Measurements from ENCODE around the gene DYNC1I1.

The DYNC1I1 gene

GRCh38 chr7:95847061-95847460, 74.7 kb downstream of the DYNC1I1 start:
- DNase-seq (ENCODE audit: low spot score in 2 of 2), result no peak
- Histone ChIP-seq H3K4me3 (no peak overlapping the region), H3K4me1 (no peaks in the 10 kb centered on the region), H3K36me3 (replicated peaks) (no peaks in the 10 kb centered on the region), H3K9me3 (no peaks in the 10 kb centered on the region), H3K27me3 (ENCODE audit: low read depth) (no peaks in the 10 kb centered on the region)
- in situ Hi-C loops (cut with MboI; ENCODE audit: low sequenced_read_pairs), result no loop called here

GRCh38 chr7:95859429-95859828, 87.1 kb downstream of the DYNC1I1 start:
- no peaks in the 10 kb centered on the region for H3K27me3 ChIP-seq (ENCODE audit: low read depth)
- H3K4me1 ChIP-seq, result no peaks in the 10 kb centered on the region
- in situ Hi-C loops (cut with MboI; ENCODE audit: low sequenced_read_pairs), result loop anchor here (25.0 kb wide), 1 partner anchor 322 kb away; no protein-coding TSS in a partner anchor
- H3K4me3 ChIP-seq, result no peak overlapping the region
- DNase-seq (ENCODE audit: low spot score in 2 of 2), result no peak
- no peaks in the 10 kb centered on the region for H3K36me3 ChIP-seq (replicated peaks)
- H3K9me3 ChIP-seq, result no peaks in the 10 kb centered on the region

GRCh38 chr7:95861041-95861440, 88.7 kb downstream of the DYNC1I1 start:
- in situ Hi-C loops (cut with MboI; ENCODE audit: low sequenced_read_pairs), result loop anchor here (25.0 kb wide), 1 partner anchor 324 kb away; no protein-coding TSS in a partner anchor
- no peak overlapping the region for H3K4me3 ChIP-seq
- no peak for DNase-seq (ENCODE audit: low spot score in 2 of 2)

GRCh38 chr7:95863623-95864022, 91.3 kb downstream of the DYNC1I1 start:
- Histone ChIP-seq H3K4me1 (no peaks in the 10 kb centered on the region), H3K27me3 (ENCODE audit: low read depth) (no peaks in the 10 kb centered on the region), H3K4me3 (no peak overlapping the region), H3K36me3 (replicated peaks) (no peaks in the 10 kb centered on the region), H3K9me3 (no peaks in the 10 kb centered on the region)
- in situ Hi-C loops (cut with MboI; ENCODE audit: low sequenced_read_pairs), result loop anchor here (25.0 kb wide), 1 partner anchor 326 kb away; no protein-coding TSS in a partner anchor
- no peak for DNase-seq (ENCODE audit: low spot score in 2 of 2)

More at GRCh38 chr7:95861041-95861440, 88.7 kb downstream of the DYNC1I1 start:
- no peaks in the 10 kb centered on the region for H3K9me3 ChIP-seq
- H3K27me3 ChIP-seq (ENCODE audit: low read depth), result no peaks in the 10 kb centered on the region
- no peaks in the 10 kb centered on the region for H3K36me3 ChIP-seq (replicated peaks)
- no peaks in the 10 kb centered on the region for H3K4me1 ChIP-seq

- no peaks in the 10 kb centered on the region for H3K9me3 ChIP-seq
- no peaks in the 10 kb centered on the region for H3K36me3 ChIP-seq (replicated peaks)
- no peaks in the 10 kb centered on the region for H3K4me1 ChIP-seq
- no peak overlapping the region for H3K4me3 ChIP-seq
- H3K27me3 ChIP-seq (ENCODE audit: low read depth), result no peaks in the 10 kb centered on the region
- in situ Hi-C loops (cut with MboI; ENCODE audit: low sequenced_read_pairs), result loop anchor here (25.0 kb wide), 1 partner anchor 329 kb away; no protein-coding TSS in a partner anchor
- DNase-seq (ENCODE audit: low spot score in 2 of 2), result peak; percentile 41 to 49
These were observed 93.5 kb downstream of the DYNC1I1 start for GRCh38 chr7:95865716-95866371.

GRCh38 chr7:95867309-95867708, 95.0 kb downstream of the DYNC1I1 start:
- in situ Hi-C loops (cut with MboI; ENCODE audit: low sequenced_read_pairs), result loop anchor here (25.0 kb wide), 1 partner anchor 330 kb away; no protein-coding TSS in a partner anchor
- Histone ChIP-seq H3K27me3 (ENCODE audit: low read depth) (no peaks in the 10 kb centered on the region), H3K36me3 (replicated peaks) (no peaks in the 10 kb centered on the region), H3K4me1 (no peaks in the 10 kb centered on the region), H3K9me3 (no peaks in the 10 kb centered on the region), H3K4me3 (no peak overlapping the region)
- DNase-seq (ENCODE audit: low spot score in 2 of 2), result no peak

GRCh38 chr7:95871075-95871848, 98.9 kb downstream of the DYNC1I1 start:
- DNase-seq (ENCODE audit: low spot score in 2 of 2), result peak; percentile 64 to 67
- H3K9me3 ChIP-seq, result no peaks in the 10 kb centered on the region
- H3K27me3 ChIP-seq (ENCODE audit: low read depth), result no peaks in the 10 kb centered on the region
- in situ Hi-C loops (cut with MboI; ENCODE audit: low sequenced_read_pairs), result loop anchor here (5.0 to 25.0 kb wide), 2 partner anchors 149 to 334 kb away; no protein-coding TSS in a partner anchor
- H3K36me3 ChIP-seq (replicated peaks), result no peaks in the 10 kb centered on the region
- H3K4me1 ChIP-seq, result no peaks in the 10 kb centered on the region
- H3K4me3 ChIP-seq, result no peak overlapping the region

- no peaks in the 10 kb centered on the region for H3K27me3 ChIP-seq (ENCODE audit: low read depth)
- no peaks in the 10 kb centered on the region for H3K4me1 ChIP-seq
- no peaks in the 10 kb centered on the region for H3K36me3 ChIP-seq (replicated peaks)
- no peaks in the 10 kb centered on the region for H3K9me3 ChIP-seq
- no peak overlapping the region for H3K4me3 ChIP-seq
- no peak for DNase-seq (ENCODE audit: low spot score in 2 of 2)
- in situ Hi-C loops (cut with MboI; ENCODE audit: low sequenced_read_pairs), result loop anchor here (5.0 to 25.0 kb wide), 2 partner anchors 150 to 335 kb away; no protein-coding TSS in a partner anchor
These were observed 99.5 kb downstream of the DYNC1I1 start for GRCh38 chr7:95871896-95872295.

- Histone ChIP-seq H3K36me3 (replicated peaks) (no peaks in the 10 kb centered on the region), H3K4me1 (no peaks in the 10 kb centered on the region), H3K4me3 (no peak overlapping the region), H3K9me3 (no peaks in the 10 kb centered on the region), H3K27me3 (ENCODE audit: low read depth) (no peaks in the 10 kb centered on the region)
- in situ Hi-C loops (cut with MboI; ENCODE audit: low sequenced_read_pairs), result loop anchor here (5.0 to 25.0 kb wide), 2 partner anchors 152 to 337 kb away; no protein-coding TSS in a partner anchor
- DNase-seq (ENCODE audit: low spot score in 2 of 2), result no peak
These were observed 101.8 kb downstream of the DYNC1I1 start for GRCh38 chr7:95874129-95874528.

GRCh38 chr7:95874541-95875265, 102.3 kb downstream of the DYNC1I1 start:
- H3K27me3 ChIP-seq (ENCODE audit: low read depth), result no peaks in the 10 kb centered on the region
- H3K36me3 ChIP-seq (replicated peaks), result no peaks in the 10 kb centered on the region
- H3K4me1 ChIP-seq, result no peaks in the 10 kb centered on the region
- DNase-seq (ENCODE audit: low spot score in 2 of 2), result no peak
- in situ Hi-C loops (cut with MboI; ENCODE audit: low sequenced_read_pairs), result loop anchor here (5.0 to 25.0 kb wide), 2 partner anchors 152 to 337 kb away; no protein-coding TSS in a partner anchor
- no peak overlapping the region for H3K4me3 ChIP-seq
- H3K9me3 ChIP-seq, result no peaks in the 10 kb centered on the region

- Histone ChIP-seq H3K4me3 (no peak overlapping the region), H3K4me1 (no peaks in the 10 kb centered on the region), H3K36me3 (replicated peaks) (no peaks in the 10 kb centered on the region), H3K27me3 (ENCODE audit: low read depth) (no peaks in the 10 kb centered on the region), H3K9me3 (no peaks in the 10 kb centered on the region)
- in situ Hi-C loops (cut with MboI; ENCODE audit: low sequenced_read_pairs), result no loop called here
- DNase-seq (ENCODE audit: low spot score in 2 of 2), result no peak
These were observed 103.2 kb downstream of the DYNC1I1 start for GRCh38 chr7:95875519-95875918.

GRCh38 chr7:95878677-95879076, 106.3 kb downstream of the DYNC1I1 start:
- in situ Hi-C loops (cut with MboI; ENCODE audit: low sequenced_read_pairs), result no loop called here
- no peak for DNase-seq (ENCODE audit: low spot score in 2 of 2)
- no peaks in the 10 kb centered on the region for H3K36me3 ChIP-seq (replicated peaks)

GRCh38 chr7:95881597-95881996, 109.2 kb downstream of the DYNC1I1 start:
- Histone ChIP-seq H3K4me1 (no peaks in the 10 kb centered on the region; the same call in 1 of the 2 replicates), H3K36me3 (replicated peaks) (no peaks in the 10 kb centered on the region), H3K9me3 (no peaks in the 10 kb centered on the region), H3K4me3 (no peak overlapping the region), H3K27me3 (ENCODE audit: low read depth) (no peaks in the 10 kb centered on the region; the same call in 1 of the 2 replicates)
- in situ Hi-C loops (cut with MboI; ENCODE audit: low sequenced_read_pairs), result no loop called here
- no peak for DNase-seq (ENCODE audit: low spot score in 2 of 2)

More at GRCh38 chr7:95878677-95879076, 106.3 kb downstream of the DYNC1I1 start:
- Histone ChIP-seq H3K4me1 (no peaks in the 10 kb centered on the region), H3K27me3 (ENCODE audit: low read depth) (no peaks in the 10 kb centered on the region; the same call in 1 of the 2 replicates), H3K9me3 (no peaks in the 10 kb centered on the region), H3K4me3 (no peak overlapping the region)

Measured in HAP-1 (cell line).